Stimulated activated CD4-positive, alpha-beta T cell treated with anti-CD3 and anti-CD28 coated beads, Interleukin-1b, Interleukin-23, amount 100 ng/mL, for 24 hours (primary cell): ENCODE data around the gene MORF4L2.

ENCODE experiments used
- DNase-seq, 4 experiments: peaks; one replicate each; pipeline ENCODE4 v3.0.0-alpha.2; 2020; ENCODE audit warnings: low read depth in 4 of 4, low spot score in 1 of 4

MORF4L2 gene, protein sequence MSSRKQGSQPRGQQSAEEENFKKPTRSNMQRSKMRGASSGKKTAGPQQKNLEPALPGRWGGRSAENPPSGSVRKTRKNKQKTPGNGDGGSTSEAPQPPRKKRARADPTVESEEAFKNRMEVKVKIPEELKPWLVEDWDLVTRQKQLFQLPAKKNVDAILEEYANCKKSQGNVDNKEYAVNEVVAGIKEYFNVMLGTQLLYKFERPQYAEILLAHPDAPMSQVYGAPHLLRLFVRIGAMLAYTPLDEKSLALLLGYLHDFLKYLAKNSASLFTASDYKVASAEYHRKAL

DNA sequence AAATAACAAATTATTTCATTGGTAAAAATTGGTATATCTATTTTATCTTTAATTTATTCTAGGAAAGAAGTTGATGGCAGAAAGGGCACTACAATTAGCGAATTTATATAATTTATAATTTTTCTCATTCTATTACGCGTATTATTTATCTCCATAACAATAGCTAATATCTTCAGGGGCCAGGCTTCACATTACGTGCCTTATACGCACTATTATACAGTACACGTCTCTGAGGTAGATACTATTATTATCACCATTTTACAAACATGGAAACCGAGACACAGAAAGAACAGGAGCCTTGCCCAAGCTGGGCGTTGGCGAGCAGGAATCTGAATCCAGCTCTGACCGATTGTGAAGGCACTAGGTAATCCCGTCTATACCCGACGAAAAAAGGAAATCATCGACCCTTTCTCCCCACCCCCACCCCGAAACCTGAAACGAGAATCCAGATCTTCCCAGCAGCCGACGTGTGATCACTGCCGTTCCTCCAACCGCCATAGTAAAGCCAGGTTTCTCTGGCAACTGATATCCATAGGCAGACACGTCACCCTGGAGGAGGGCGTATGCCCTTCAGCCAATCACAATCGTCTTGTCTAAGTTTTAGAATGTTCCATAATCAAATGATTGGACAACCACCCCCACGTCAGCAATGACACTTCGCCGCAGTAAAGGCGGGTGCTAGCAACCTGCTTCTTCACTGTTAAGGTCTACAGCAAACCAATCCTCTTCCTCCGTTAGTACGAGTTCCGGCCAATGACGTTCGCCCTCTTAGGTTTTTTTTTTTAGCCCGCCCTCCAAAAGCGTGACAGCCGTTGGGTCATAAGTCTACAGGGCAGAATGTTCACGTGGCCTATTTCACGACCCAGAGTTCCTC is at the start of gene MORF4L2:
Gene MORF4L2, minus strand, starts transcription at position 501 of the 874 bp plus-strand sequence. CDS start 9,672 bp downstream, outside the sequence.
- peak; percentile 38 to 74 (median 58) for DNase-seq

- DNase-seq, result no peak
These were observed 47.7 kb upstream of the MORF4L2 start for GRCh38 chrX:103734125-103734760.

DNA sequence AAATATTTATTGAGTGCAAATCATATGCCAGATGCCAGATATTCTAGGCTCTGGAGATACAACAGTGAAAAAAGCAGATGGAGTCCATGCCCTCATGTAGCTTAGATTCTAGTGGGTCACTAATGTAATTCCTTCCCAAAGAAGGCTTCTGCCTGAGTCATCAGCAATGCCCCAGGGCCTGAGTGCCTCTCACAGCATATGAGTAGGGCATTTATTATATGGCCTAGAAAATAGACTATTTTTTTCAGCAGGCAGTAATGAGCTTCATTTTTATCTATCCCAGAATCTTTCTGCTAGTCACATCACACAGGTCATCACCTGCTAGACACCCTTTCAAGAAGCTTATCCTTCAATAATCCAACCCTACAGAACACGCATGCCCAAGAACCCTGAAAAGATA is 46.5 kb upstream of the MORF4L2 start:
- no peak for DNase-seq

GRCh38 chrX:103730796-103731493 is 44.4 kb upstream of the MORF4L2 start:
- DNase-seq, result no peak

DNA sequence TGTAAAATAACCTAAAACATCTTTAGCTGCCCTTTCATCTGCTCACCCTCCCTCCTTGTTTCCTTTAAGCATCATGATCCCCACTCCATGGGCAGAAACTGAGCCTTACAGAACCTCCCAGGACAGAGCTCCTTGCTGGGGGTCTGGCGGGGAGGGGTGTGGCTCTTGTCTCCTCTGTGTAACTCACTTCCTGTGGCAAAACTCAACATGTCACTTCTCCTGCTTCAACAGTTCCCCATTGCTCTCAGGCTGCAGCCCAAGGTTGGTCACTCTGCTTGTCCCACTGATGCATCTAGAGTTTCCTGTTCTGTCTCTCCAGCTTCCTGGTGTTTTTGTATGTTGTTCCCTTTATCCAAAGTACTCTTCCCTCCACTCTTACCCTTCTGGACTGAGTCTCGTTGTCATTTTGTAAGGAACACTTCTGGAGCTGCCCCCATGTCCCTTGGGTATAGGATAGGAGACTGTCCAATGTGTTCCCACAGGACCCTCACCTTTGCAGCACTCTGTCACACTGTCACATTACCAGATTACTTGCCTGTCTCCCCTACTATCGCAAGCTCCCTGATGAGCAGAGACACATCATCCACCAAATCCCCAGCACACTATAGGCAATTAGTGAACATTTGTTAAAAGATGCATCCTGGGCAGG is 43.8 kb upstream of the MORF4L2 start:
- DNase-seq, result no peak

GRCh38 chrX:103729015-103729414 is 42.5 kb upstream of the MORF4L2 start:
- DNase-seq, result no peak

- no peak for DNase-seq
These were observed 40.6 kb upstream of the MORF4L2 start for GRCh38 chrX:103727115-103727514.

- DNase-seq, result no peak
These were observed 40.0 kb upstream of the MORF4L2 start for GRCh38 chrX:103726477-103726876.

DNA sequence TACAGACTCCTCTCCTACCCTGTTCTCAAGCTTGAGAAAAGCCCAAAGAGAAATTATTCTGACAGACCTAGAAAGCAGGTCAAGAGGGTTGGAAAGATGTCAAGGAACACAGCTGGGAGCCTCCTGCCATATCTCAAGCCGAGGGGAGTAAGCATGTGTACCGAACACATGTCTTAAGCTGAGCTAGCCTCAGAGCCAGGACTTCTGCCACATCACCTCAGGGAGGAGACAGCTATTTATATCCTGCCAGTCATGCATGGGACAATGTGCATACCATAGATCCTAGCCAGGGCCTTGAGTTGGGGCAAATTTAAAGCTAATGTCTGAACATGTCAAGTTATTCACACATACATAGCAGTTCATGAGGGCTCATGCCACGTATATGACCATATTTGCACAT is 36.0 kb upstream of the MORF4L2 start:
- DNase-seq, result no peak

DNA sequence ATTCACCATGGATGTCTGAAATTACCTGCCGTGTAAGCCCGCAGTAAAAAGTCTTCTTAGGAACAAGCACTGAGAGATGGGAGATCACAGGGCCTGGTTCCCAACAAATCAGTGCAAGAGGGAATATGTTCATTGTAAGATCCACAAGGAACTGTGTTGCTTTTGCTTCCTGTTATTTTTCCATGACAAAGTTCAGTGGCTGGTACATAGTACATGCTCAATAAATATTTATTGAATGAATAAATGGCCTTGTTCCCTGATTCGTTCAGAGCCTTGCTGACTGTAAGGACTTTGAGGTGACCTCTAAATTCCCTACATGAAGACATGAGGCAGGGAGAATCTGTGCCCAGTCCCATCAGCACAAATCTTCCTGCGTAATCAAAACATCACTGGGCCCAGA is 31.6 kb upstream of the MORF4L2 start:
- DNase-seq, result no peak

DNA sequence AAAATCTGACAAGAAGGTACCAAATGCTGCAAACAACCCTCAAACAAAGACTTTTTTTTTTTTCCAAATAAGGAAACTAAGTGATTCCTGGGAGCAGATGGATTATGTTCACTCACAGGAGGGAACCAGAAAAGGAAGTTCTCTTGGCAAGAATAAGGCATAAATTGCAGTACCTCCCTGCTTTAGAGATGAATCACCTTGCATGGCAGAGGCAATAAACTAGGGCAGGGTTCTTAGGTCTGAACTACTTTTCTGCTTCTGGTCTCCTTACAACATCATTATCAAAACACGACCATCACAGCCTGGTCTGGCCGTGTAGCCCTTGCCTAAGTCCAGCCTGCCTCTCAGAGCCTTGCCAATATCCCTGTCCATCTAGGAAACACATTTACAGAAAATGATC is 30.5 kb upstream of the MORF4L2 start:
- no peak for DNase-seq

- DNase-seq, result no peak
These were observed 24.1 kb upstream of the MORF4L2 start, which contains the start of gene TMEM31 for GRCh38 chrX:103710609-103711008. TSS of gene TMEM31 (plus strand) at chrX:103710909. CDS start at chrX:103712259, 1,350 bp downstream.

DNA sequence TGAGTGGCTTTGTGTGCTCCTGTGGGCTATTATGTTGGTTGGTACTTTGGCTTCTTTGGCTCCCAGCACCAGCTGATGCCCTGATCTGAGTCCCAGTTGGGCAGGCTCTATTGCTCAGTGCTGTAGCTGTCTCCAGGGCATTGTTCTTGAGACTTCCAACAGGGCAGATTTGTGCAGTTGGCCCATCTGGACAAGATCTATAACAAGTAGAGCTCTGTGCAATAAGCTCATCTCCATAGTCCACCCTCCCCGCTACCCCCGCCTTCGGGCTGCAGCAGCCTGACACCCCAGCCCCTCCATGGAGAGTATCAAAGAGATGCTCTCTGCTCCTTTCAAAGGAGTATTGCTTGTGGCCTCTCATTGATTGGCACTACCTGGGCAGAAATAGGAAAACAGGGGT is 18.4 kb upstream of the MORF4L2 start:
- DNase-seq, result no peak

GRCh38 chrX:103699243-103699642 is 12.7 kb upstream of the MORF4L2 start:
- no peak for DNase-seq

DNA sequence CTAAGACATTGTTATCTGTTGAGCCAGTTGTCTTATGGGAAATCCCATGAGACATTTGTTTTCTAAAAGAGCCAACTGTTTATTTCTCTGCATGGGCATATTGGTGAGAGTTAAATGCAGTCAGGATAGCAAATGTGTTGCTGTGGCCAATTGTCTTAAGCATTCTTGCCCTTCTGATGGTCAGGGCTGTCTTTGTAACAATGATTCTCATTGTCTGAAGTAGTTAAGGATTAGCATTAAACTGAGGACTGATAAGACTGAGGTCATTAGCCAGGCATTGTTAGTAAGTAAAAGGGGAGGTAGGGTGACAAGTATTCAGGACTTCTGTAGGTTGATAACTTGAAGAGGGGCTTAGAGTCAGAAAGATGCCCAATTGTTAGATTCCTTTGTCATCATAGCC is 11.2 kb upstream of the MORF4L2 start:
- no peak for DNase-seq

DNA sequence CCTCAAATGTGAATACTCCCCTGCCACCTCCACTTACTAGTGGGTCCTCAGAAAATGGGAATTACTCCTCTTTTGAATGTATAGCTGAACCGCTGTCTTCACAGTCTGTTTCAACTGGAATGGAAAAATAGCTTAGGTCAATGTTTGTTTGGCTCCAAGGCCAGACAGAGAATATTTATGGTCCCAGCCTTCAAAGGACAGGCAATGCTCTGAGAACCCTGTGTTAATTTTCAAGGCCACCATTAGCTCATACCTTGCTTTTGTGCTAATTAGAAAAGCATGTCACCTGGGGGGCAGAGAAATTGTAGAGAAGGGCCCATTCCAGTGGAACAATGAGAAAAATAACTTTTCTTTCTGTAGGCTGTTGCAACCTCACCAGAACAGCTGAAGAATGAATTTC is 4.6 kb upstream of the MORF4L2 start:
- no peak for DNase-seq

DNA sequence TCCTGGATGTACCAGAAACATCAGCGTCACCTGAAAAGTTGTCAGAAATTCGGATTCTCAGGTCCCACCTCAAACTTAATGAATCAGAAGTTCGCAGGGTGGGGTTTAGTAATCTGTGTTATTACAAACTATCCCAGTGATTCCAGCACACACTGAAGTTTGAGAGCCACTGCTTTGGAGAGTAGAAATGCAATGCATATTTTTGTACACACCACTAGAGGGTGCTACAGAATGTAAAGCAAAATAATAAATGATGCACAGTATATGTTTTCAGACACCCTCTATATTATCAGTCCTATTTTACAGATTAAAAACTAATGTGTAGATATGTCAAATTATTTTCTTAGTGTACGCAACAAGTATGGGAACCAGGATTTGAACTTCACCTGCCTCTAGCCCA is 2.4 kb upstream of the MORF4L2 start:
- DNase-seq, result no peak

DNA sequence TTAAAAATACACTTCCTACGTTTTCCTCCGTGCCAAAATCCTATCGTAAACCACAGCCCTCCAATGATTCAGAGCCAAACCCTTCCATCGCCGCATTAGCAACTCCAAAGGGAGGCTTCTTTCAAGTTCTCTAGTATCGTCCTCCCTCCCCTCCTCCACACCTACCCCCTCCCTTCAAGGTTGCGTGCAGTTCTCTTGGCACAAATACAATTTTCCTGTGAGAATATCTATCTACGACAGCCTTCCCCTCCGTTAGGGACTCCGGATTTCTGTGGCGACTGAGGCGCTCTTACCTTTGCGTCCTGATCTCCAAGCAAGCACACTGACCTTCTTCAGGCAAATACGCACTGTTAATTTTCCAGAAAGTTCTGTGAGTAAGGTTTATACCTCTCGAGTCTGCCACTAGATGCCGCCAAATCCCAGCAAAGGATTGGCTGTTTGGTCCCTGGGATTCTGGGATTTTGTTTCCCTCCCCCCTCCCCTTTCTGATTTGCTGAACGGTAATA is 1.2 kb upstream of the MORF4L2 start:
- peak; percentile 13 to 20 (median 14) for DNase-seq

- DNase-seq, result peak; percentile 70 to 76 (median 76)
These were observed 685 bp upstream of the MORF4L2 start for GRCh38 chrX:103687073-103687695.

DNA sequence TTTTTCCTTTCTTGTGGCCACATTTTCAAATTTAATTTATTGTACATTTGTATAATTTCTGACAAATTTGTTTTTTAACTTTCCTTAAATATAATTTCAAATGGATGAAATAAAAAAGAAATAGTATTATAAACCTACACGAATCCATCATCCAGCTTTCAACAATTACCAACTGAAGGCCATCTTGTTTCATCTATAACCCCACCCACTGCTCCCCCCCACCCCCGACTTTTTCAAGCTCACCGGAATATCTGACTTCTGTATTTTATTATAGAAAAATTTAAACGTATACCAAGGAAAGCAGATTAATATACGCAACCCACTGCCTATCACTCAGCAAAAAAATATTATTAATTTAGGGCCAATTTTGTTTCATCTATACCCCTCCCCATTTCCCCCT is 1.1 kb downstream of the MORF4L2 start:
- DNase-seq, result no peak
